IPS DF 4.7 (cell line): ENCODE data around the gene SYT14.

Experiments
- DNase-seq: peaks from one replicate; pipeline ENCODE4 v3.0.0-alpha.2; 2013; ENCODE audit warnings: low spot score; ENCODE audit errors: extremely low read depth

SYT14 gene

GRCh38 chr1:210200124-210200736 lies 262.2 kb downstream of the SYT14 start:
- DNase-seq = no peak

GRCh38 chr1:210201681-210202080 lies 263.7 kb downstream of the SYT14 start:
- DNase-seq = no peak

- DNase-seq = no peak
Measured at GRCh38 chr1:210207597-210208450, 269.8 kb downstream of the SYT14 start.

- DNase-seq = no peak
Measured at GRCh38 chr1:210213335-210213734, 275.3 kb downstream of the SYT14 start.

GRCh38 chr1:210214573-210215409 lies 276.8 kb downstream of the SYT14 start:
- no peak for DNase-seq

- DNase-seq = no peak
Measured at GRCh38 chr1:210217482-210217881, 279.5 kb downstream of the SYT14 start.

- DNase-seq = no peak
Measured at GRCh38 chr1:210218047-210218446, 280.0 kb downstream of the SYT14 start.
